Mesodermal cell (in vitro differentiated cells): ENCODE results near the gene ZNF236.

Experiments used
- H3K27ac ChIP-seq: 2 replicates; pipeline ENCODE4 v1.7.0; 2013; ENCODE audit warnings: mild to moderate bottlenecking, low read depth, low read length, moderate library complexity; ENCODE audit not compliant: severe bottlenecking
- H3K36me3 ChIP-seq: 2 replicates; pipeline ENCODE4 v1.7.1; 2013; ENCODE audit warnings: mild to moderate bottlenecking, low read length, moderate library complexity; ENCODE audit not compliant: control insufficient read depth, insufficient read depth
- H3K4me1 ChIP-seq: one replicate; pipeline ENCODE4 v1.7.1; 2013; ENCODE audit warnings: mild to moderate bottlenecking, low read length; ENCODE audit not compliant: insufficient read depth, control insufficient read depth, poor library complexity, severe bottlenecking
- H3K4me3 ChIP-seq: 2 replicates; pipeline ENCODE4 v1.7.0; 2013; ENCODE audit warnings: low read length, control low read depth, mild to moderate bottlenecking; ENCODE audit not compliant: insufficient read depth, poor library complexity, severe bottlenecking; ENCODE audit errors: extremely low read depth
- H3K9me3 ChIP-seq: 2 replicates; pipeline ENCODE4 v1.7.1; 2013; ENCODE audit warnings: mild to moderate bottlenecking, low read length, moderate library complexity; ENCODE audit not compliant: control insufficient read depth
- WGBS, 2 experiments: methylation state at CpG; one replicate each; pipeline ENCODE4 v1.1.5; 2013; ENCODE audit warnings: missing lambda C conversion rate in 2 of 2; ENCODE audit not compliant: insufficient coverage in 2 of 2; 5-methylcytosine and 5-hydroxymethylcytosine counted together

Gene ZNF236

GRCh38 chr18:76948345-76948744 lies 126.0 kb downstream of the ZNF236 start:
- H3K4me1 ChIP-seq: no peaks in the 10 kb centered on the region
- no peaks in the 10 kb centered on the region for H3K9me3 ChIP-seq
- H3K36me3 ChIP-seq: peaks cover 63% of the 10 kb centered on the region
- H3K4me3 ChIP-seq: no peak overlapping the region
- no peak overlapping the region for H3K27ac ChIP-seq
- WGBS, 2 experiments: 88 to 97% methylated on average over 8 of the region's 8 CpGs

DNA sequence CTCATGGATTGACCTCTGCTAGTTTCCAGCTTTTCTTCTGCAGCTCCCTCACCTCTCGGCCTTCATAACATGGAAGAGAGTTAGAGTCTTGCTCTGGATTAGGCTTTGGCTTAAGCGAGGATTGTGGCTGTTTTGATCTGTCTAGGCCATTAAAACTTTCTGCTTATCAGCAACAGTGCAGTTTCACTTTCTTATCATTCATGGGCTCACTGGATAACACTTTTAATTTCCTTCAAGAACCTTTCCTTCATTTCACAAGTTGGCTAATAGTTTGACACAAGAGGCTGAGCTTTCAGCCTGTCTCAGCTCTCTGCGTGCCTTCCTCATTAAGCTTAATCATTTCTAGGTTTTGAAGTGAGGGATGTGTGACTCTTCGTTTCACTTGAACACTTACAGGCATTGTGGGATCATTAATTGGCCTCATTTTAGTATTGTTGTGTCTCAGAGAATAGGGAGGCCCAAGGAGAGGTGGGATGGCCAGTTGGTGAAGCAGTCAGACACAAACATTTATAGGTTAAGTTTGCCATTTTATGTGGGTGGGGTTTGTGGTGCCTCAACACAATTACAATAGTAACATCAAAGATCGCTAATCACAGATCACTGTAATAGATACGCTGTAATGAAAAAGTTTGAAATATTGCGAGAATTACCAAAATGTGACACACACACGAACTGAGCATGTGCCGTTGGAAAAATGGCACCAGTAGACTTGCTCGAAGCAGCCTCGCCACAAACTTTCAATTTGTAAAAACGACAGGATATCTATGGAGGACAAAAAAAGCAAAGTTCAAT lies 129.3 kb downstream of the ZNF236 start:
- no peak overlapping the region for H3K4me3 ChIP-seq
- WGBS, 2 experiments: 91 to 96% methylated on average over 8 to 9 of the region's 12 CpGs
- peaks cover 66% of the 10 kb centered on the region for H3K36me3 ChIP-seq

DNA sequence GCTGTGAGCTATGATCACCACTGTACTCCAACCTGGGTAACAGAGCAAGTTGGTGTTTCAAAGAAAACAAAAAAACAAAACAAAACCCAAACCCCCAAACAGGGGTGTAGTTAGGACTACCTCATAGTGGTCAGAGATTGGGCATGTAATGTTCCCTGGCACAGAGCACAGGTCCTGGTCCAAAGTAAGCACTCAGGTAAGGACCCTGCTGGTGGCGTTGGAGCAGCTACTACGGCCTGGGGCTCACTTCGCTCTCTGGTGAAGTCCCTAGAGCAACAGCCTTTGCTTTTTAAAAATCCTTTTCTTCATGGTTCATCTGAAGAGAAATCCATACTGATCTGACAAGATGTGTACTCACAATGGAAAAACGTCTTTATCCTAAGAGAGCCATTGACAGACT lies 130.4 kb downstream of the ZNF236 start:
- 85 to 89% methylated on average over 4 of the region's 4 CpGs for WGBS, 2 experiments
- H3K36me3 ChIP-seq: peaks cover 66% of the 10 kb centered on the region
- no peaks in the 10 kb centered on the region for H3K9me3 ChIP-seq
- H3K27ac ChIP-seq: no peak overlapping the region
- no peaks in the 10 kb centered on the region for H3K4me1 ChIP-seq
- H3K4me3 ChIP-seq: no peak overlapping the region

More for the DNA sequence above, 129.3 kb downstream of the ZNF236 start:
- H3K4me1 ChIP-seq: no peaks in the 10 kb centered on the region
- no peaks in the 10 kb centered on the region for H3K9me3 ChIP-seq
- H3K27ac ChIP-seq: no peak overlapping the region

- Histone ChIP-seq H3K27ac (no peak overlapping the region), H3K9me3 (no peaks in the 10 kb centered on the region), H3K4me3 (no peak overlapping the region), H3K4me1 (no peaks in the 10 kb centered on the region), H3K36me3 (peaks cover 65% of the 10 kb centered on the region)
- 95 to 100% methylated on average over 5 of the region's 6 CpGs for WGBS, 2 experiments
Observed at GRCh38 chr18:76953156-76953555, 130.8 kb downstream of the ZNF236 start.

DNA sequence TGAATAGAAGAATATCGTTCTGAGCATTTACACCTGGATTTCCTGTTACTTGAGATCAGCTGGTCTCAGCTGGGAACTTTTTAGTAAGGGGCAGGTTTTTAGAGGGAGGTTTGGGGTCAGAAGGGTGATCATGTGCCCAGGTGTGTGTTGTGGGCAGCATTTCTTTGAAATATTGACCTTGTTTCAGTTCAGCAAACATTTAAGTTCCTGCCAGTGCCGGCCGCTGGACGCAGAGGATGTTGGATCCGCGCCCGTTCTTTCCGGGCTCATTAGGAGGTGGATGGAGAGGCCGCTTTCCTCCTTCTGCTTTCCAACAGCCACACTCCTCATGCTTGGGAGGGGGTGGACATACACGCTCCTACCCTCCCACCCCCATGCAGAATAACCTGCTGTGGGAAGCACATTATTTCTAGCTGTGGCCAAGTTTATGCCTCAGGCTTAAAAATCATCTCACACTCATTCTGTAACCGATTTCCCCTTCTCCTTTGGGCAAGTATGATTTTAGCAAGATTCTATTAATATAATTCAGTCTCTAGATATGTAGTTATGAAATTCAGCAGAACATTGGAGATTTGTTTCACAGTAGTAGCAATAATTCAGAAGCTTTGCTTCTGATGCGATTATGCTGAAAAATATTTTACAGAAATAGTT lies 131.4 kb downstream of the ZNF236 start:
- H3K4me1 ChIP-seq: no peaks in the 10 kb centered on the region
- H3K9me3 ChIP-seq: no peaks in the 10 kb centered on the region
- peaks cover 62% of the 10 kb centered on the region for H3K36me3 ChIP-seq
- no peak overlapping the region for H3K4me3 ChIP-seq
- 70 to 96% methylated on average over 4 to 11 of the region's 12 CpGs for WGBS, 2 experiments
- no peak overlapping the region for H3K27ac ChIP-seq

DNA sequence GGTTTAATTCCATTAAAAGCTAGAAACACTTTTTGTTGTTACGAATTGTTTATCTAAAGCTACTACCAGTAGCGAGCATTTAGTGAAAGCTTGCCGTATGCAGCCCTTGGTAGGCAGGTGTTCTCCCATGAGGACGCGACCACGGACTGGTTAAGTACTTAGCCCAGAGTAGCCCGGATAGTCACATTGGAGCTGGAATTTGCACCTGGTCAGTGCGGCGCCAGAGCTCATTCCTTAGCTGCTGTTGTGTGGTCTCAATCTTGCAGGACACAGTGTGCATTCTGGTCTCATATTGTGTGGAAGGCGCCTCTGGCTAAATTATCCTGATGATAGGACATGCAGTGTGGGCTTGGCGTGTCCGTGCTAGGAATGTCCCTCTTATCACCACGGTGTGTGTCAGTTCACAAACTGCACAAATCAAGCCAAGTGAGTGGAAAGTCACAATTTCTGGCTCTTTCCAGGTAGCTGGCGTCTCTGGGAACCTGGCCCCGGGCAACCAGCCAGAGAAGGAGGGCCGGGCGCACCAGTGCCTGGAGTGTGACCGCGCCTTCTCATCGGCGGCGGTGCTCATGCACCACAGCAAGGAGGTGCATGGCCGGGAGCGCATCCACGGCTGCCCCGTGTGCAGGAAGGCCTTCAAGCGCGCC lies 133.3 kb downstream of the ZNF236 start:
- H3K27ac ChIP-seq: no peak overlapping the region
- H3K4me3 ChIP-seq: no peak overlapping the region
- H3K36me3 ChIP-seq: peaks cover 57% of the 10 kb centered on the region
- no peaks in the 10 kb centered on the region for H3K9me3 ChIP-seq
- WGBS, 2 experiments: 93 to 95% methylated on average over 23 to 28 of the region's 28 CpGs
- H3K4me1 ChIP-seq: no peaks in the 10 kb centered on the region

GRCh38 chr18:76956648-76957047 lies 134.3 kb downstream of the ZNF236 start:
- no peaks in the 10 kb centered on the region for H3K4me1 ChIP-seq
- H3K9me3 ChIP-seq: no peaks in the 10 kb centered on the region
- peaks cover 56% of the 10 kb centered on the region for H3K36me3 ChIP-seq
- 93 to 98% methylated on average over 6 to 11 of the region's 11 CpGs for WGBS, 2 experiments
- H3K27ac ChIP-seq: no peak overlapping the region
- no peak overlapping the region for H3K4me3 ChIP-seq

DNA sequence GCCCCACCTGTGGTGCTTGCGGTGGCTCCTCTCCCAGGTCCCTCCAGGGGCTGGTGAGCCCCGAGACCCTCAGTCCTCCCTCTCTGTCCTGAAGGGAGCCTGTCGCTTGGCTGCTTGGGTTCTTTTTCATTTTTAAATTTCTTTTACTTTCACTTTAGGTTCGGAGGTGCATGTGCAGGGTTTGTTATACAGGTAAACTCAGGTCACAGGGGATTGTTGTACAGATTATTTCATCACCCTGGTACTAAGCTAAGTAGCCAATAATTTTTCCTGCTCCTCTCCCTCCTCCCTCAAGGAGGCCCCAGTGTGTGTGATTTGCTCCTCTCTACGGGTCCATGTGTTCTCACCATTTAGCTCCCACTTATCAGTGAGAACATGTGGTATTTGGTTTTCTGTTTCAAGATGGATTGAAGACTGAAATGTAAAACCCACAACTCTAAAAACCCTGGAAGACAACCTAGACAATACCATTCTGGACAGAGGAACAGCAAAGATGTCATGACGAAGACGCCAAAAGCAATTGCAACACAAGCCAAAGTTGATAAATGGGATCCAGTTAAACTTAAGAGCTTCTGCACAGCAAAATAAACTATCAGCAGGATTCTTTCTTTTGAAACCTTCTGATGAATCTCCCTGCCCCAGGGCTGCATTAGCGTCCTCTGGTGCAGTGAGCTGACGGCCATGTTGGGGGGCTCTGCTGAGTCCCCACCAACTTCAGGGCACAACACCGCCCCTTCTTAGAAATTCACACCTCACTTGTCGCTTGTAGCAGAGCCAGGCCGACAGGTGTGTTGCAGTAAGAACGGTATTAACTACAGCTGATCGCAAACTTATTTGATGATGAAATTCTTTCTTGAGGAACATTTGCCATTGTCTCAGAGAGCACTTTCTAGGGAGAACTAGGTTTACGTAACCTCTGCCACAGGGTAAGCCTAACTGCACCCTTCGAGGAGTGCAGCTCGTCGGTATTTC lies 135.3 kb downstream of the ZNF236 start:
- Histone ChIP-seq H3K4me3 (no peak overlapping the region), H3K9me3 (no peaks in the 10 kb centered on the region), H3K4me1 (no peaks in the 10 kb centered on the region), H3K27ac (no peak overlapping the region), H3K36me3 (peaks cover 58% of the 10 kb centered on the region)
- 95 to 96% methylated on average over 13 to 15 of the region's 18 CpGs for WGBS, 2 experiments

DNA sequence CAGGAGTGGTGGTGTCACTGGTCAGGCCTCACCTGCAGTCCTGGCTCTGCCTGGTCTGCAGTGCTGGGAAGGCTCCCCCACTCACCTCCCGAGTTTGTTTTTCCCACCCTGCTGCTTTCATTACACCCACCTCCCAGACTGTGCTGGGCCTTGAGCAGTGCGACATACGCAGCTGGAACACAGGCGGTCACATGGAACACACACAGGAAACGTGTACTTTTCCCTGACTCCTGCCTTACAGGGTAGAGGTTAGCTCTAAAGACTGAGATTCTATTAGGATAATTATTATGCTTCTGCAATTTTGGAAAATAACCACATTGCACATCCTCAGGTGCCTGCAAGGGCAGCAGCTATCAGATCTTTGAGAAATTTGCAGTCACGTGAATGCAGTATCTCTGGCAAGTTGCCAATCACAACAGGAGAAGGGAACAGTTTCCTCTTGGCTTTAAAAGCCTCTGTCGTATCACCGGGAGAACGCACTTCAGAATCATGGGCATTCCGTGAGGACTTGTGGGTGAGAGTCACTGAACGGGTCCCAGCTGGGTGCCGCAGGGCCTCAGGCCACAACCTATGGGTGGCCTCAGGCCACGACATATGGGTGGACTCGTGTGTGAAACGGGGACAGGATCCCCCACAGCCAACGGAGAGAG lies 136.5 kb downstream of the ZNF236 start:
- 81 to 90% methylated on average over 9 to 12 of the region's 16 CpGs for WGBS, 2 experiments
- no peak overlapping the region for H3K27ac ChIP-seq
- no peaks in the 10 kb centered on the region for H3K9me3 ChIP-seq
- no peaks in the 10 kb centered on the region for H3K4me1 ChIP-seq
- H3K36me3 ChIP-seq: peaks cover 54% of the 10 kb centered on the region
- H3K4me3 ChIP-seq: no peak overlapping the region

- 94 to 97% methylated on average over 6 of the region's 8 CpGs for WGBS, 2 experiments
Observed at GRCh38 chr18:76959605-76960004, 137.2 kb downstream of the ZNF236 start.

More at GRCh38 chr18:76959605-76960004, 137.2 kb downstream of the ZNF236 start:
- Histone ChIP-seq H3K4me1 (no peaks in the 10 kb centered on the region), H3K27ac (no peak overlapping the region), H3K9me3 (no peaks in the 10 kb centered on the region), H3K4me3 (no peak overlapping the region), H3K36me3 (peaks cover 54% of the 10 kb centered on the region)
